Loucy (cell line): Measurements from ENCODE around the gene RPL12.

ENCODE experiments used
- H2AFZ ChIP-seq: fragments of 200-600 bp; sonication (generic); 2 replicates; pipeline ENCODE4 v1.6.0; 2016; ENCODE audit warnings: antibody characterized with exemption, mild to moderate bottlenecking, low read length, moderate library complexity
- H3F3A ChIP-seq: fragments of 200-600 bp; 2 replicates; pipeline ENCODE4 v1.6.0; 2016; ENCODE audit warnings: antibody characterized with exemption, low read depth, mild to moderate bottlenecking
- H3K27me3 ChIP-seq: fragments of 200-600 bp; sonication (generic); 2 replicates; pipeline ENCODE4 v1.6.1; 2014; ENCODE audit warnings: low read length, mild to moderate bottlenecking; ENCODE audit not compliant: insufficient read depth, poor library complexity, severe bottlenecking
- H3K36me3 ChIP-seq: fragments of 200-600 bp; sonication (generic); 2 replicates; pipeline ENCODE4 v1.6.1; 2016; ENCODE audit warnings: low read length; ENCODE audit not compliant: insufficient read depth
- H3K4me1 ChIP-seq: fragments of 200-600 bp; sonication (generic); 2 replicates; pipeline ENCODE4 v1.5.1; 2014; ENCODE audit warnings: low read length, mild to moderate bottlenecking; ENCODE audit not compliant: insufficient read depth, poor library complexity, severe bottlenecking
- H3K4me2 ChIP-seq: fragments of 200-600 bp; sonication (generic); 2 replicates; pipeline ENCODE4 v1.6.0; 2014; ENCODE audit warnings: antibody characterized with exemption, low read length, low read depth, mild to moderate bottlenecking; ENCODE audit not compliant: poor library complexity, severe bottlenecking
- H3K4me3 ChIP-seq: fragments of 200-600 bp; sonication (generic); 2 replicates; pipeline ENCODE4 v1.5.1; 2014; ENCODE audit warnings: low read length, mild to moderate bottlenecking, mixed read lengths; ENCODE audit not compliant: poor library complexity, severe bottlenecking
- H3K79me2 ChIP-seq: fragments of 200-600 bp; sonication (generic); 2 replicates; pipeline ENCODE4 v1.6.1; 2014; ENCODE audit warnings: low read length; ENCODE audit not compliant: insufficient read depth
- H3K9ac ChIP-seq: fragments of 200-600 bp; sonication (generic); 2 replicates; pipeline ENCODE4 v1.6.0; 2014; ENCODE audit warnings: mild to moderate bottlenecking, low read depth, low read length, moderate library complexity; ENCODE audit not compliant: poor library complexity, severe bottlenecking
- H3K9me2 ChIP-seq: fragments of 200-600 bp; sonication (generic); replicated peaks from 2 replicates; pipeline ENCODE4 v1.6.1; 2016; ENCODE audit warnings: low read depth, low read length, mixed read lengths
- H3K9me3 ChIP-seq: fragments of 200-600 bp; sonication (generic); 2 replicates; pipeline ENCODE4 v1.6.1; 2014; ENCODE audit warnings: mild to moderate bottlenecking, antibody characterized with exemption, low read length, low read depth; ENCODE audit not compliant: insufficient read depth
- H4K20me1 ChIP-seq: fragments of 200-600 bp; sonication (generic); 2 replicates; pipeline ENCODE4 v1.6.0; 2014; ENCODE audit warnings: antibody characterized with exemption, low read length, mild to moderate bottlenecking; ENCODE audit not compliant: insufficient read depth, poor library complexity, severe bottlenecking
- EZH2phosphoT487 ChIP-seq: fragments of 200-600 bp; IDR thresholded peaks from 2 replicates; pipeline ENCODE4 v1.6.1; 2018; ENCODE audit warnings: antibody characterized with exemption, mild to moderate bottlenecking, moderate library complexity, borderline replicate concordance
- TF ChIP-seq, protein P1 (sequence below): fragments of 200-600 bp; sonication (generic); conservative IDR thresholded peaks from 2 replicates; pipeline ENCODE4 v1.5.1; 2014; ENCODE audit warnings: mild to moderate bottlenecking, antibody characterized with exemption, low read length

Gene RPL12

DNA sequence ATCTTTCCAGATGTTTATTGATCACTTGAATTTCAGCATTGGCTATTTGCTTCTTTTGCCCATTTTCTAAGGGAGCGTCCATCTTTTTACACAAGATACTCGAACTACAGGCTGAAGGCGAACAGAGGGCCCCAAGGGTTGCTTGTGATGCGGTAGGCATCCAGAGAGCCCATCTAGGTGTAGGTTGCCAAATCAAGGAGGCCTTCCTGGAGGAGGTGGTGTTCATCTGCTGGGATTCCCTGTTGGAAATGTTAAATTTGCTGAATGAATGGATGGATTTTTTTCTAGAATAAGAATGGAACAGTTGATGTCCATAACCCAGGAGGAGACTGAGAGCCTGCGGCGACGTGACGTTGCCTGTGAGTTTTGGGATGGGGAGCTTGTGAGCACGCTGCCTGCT is 31.5 kb upstream of the RPL12 start:
- H3K4me3 ChIP-seq, result no peak overlapping the region
- no peak overlapping the region for H3K4me2 ChIP-seq
- H4K20me1 ChIP-seq, result no peaks in the 10 kb centered on the region
- H3K9ac ChIP-seq, result no peak overlapping the region
- H3K4me1 ChIP-seq, result no peaks in the 10 kb centered on the region
- no peaks in the 10 kb centered on the region for H3F3A ChIP-seq
- H3K27me3 ChIP-seq, result no peaks in the 10 kb centered on the region
- no peaks in the 10 kb centered on the region for H3K79me2 ChIP-seq
- peaks cover 9% of the 10 kb centered on the region; the same call in 1 of the 2 replicates for H3K36me3 ChIP-seq
- H2AFZ ChIP-seq, result no peak overlapping the region
- no peaks in the 10 kb centered on the region for H3K9me2 ChIP-seq
- TF ChIP-seq, protein P1, sequence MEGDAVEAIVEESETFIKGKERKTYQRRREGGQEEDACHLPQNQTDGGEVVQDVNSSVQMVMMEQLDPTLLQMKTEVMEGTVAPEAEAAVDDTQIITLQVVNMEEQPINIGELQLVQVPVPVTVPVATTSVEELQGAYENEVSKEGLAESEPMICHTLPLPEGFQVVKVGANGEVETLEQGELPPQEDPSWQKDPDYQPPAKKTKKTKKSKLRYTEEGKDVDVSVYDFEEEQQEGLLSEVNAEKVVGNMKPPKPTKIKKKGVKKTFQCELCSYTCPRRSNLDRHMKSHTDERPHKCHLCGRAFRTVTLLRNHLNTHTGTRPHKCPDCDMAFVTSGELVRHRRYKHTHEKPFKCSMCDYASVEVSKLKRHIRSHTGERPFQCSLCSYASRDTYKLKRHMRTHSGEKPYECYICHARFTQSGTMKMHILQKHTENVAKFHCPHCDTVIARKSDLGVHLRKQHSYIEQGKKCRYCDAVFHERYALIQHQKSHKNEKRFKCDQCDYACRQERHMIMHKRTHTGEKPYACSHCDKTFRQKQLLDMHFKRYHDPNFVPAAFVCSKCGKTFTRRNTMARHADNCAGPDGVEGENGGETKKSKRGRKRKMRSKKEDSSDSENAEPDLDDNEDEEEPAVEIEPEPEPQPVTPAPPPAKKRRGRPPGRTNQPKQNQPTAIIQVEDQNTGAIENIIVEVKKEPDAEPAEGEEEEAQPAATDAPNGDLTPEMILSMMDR, result no peak
- TF ChIP-seq EZH2phosphoT487, result no peak
- no peaks in the 10 kb centered on the region for H3K9me3 ChIP-seq

DNA sequence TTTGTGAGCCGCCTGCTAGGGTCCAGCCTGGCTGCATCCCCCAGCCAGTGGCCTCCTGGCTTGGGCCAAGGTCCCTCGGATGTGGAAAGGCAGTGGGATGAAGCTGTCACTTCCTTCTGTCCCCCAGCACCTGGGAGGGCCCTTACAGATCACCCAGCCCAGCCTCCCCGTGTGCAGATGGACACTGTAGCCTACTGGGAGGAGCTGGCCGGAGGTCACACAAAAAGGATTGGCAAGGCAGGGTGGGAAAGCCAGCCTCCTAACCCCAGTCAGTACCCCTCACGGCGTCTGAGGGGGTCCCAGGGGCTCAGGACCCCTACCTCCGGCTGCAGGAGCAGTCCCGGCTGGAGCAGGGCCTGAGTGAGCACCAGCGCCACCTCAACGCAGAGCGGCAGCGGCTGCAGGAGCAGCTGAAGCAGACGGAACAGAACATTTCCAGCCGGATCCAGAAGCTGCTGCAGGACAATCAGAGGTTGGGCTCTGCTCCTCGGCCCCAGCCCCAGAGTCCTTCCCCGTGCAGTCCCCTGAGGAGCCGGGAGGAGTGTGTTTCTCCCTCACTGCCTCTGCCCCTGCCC is 28.4 kb upstream of the RPL12 start:
- Histone ChIP-seq H3K9ac (no peak overlapping the region), H3K36me3 (peaks cover 9% of the 10 kb centered on the region; the same call in 1 of the 2 replicates)

GRCh38 chr9:127474592-127474991 is 23.4 kb upstream of the RPL12 start:
- Histone ChIP-seq H3K36me3 (peaks cover 8% of the 10 kb centered on the region; the same call in 1 of the 2 replicates), H3K4me1 (peaks cover 6% of the 10 kb centered on the region), H3K27me3 (no peaks in the 10 kb centered on the region), H4K20me1 (no peaks in the 10 kb centered on the region), H3K9me3 (no peaks in the 10 kb centered on the region), H3F3A (no peaks in the 10 kb centered on the region), H3K4me3 (no peak overlapping the region), H3K4me2 (no peak overlapping the region), H2AFZ (no peak overlapping the region), H3K79me2 (no peaks in the 10 kb centered on the region), H3K9me2 (no peaks in the 10 kb centered on the region), H3K9ac (no peak overlapping the region)
- TF ChIP-seq EZH2phosphoT487, result no peak
- TF ChIP-seq, protein P1, result no peak

More for the DNA sequence above, 28.4 kb upstream of the RPL12 start:
- no peak for TF ChIP-seq EZH2phosphoT487
- TF ChIP-seq, protein P1, result no peak
- H3K4me2 ChIP-seq, result no peak overlapping the region
- no peaks in the 10 kb centered on the region for H3F3A ChIP-seq
- no peaks in the 10 kb centered on the region for H3K4me1 ChIP-seq
- H3K9me3 ChIP-seq, result no peaks in the 10 kb centered on the region
- no peak overlapping the region for H2AFZ ChIP-seq
- no peak overlapping the region for H3K4me3 ChIP-seq
- no peaks in the 10 kb centered on the region for H3K79me2 ChIP-seq
- no peaks in the 10 kb centered on the region for H4K20me1 ChIP-seq
- H3K9me2 ChIP-seq, result no peaks in the 10 kb centered on the region
- no peaks in the 10 kb centered on the region for H3K27me3 ChIP-seq
